Vagina (tissue), 2 donors: Measurements from ENCODE around the gene SEC23A.
"Not testable (repeated sequence)": the region's sequence is repeated elsewhere in the genome, so short reads cannot be mapped to it uniquely, and the experiment has no call there.

Source experiments
- POLR2A ChIP-seq, 2 donors: fragments of 450-650 bp; IDR thresholded peaks; one replicate each; pipeline ENCODE4 v1.6.1; 2017; ENCODE audit warnings: antibody characterized with exemption in 2 of 2, mild to moderate bottlenecking in 2 of 2, moderate library complexity in 2 of 2
- TF ChIP-seq, protein P1 (sequence below), 3 experiments: fragments of 450-650 bp in 2 of 3; fragments of 200-600 bp in 1 of 3; sonication (generic) in 1 of 3; IDR thresholded peaks; one replicate each; pipeline ENCODE4 v1.5.1; 2017 to 2019; ENCODE audit warnings: antibody characterized with exemption in 3 of 3, mild to moderate bottlenecking in 2 of 3, moderate library complexity in 2 of 3

DNA sequence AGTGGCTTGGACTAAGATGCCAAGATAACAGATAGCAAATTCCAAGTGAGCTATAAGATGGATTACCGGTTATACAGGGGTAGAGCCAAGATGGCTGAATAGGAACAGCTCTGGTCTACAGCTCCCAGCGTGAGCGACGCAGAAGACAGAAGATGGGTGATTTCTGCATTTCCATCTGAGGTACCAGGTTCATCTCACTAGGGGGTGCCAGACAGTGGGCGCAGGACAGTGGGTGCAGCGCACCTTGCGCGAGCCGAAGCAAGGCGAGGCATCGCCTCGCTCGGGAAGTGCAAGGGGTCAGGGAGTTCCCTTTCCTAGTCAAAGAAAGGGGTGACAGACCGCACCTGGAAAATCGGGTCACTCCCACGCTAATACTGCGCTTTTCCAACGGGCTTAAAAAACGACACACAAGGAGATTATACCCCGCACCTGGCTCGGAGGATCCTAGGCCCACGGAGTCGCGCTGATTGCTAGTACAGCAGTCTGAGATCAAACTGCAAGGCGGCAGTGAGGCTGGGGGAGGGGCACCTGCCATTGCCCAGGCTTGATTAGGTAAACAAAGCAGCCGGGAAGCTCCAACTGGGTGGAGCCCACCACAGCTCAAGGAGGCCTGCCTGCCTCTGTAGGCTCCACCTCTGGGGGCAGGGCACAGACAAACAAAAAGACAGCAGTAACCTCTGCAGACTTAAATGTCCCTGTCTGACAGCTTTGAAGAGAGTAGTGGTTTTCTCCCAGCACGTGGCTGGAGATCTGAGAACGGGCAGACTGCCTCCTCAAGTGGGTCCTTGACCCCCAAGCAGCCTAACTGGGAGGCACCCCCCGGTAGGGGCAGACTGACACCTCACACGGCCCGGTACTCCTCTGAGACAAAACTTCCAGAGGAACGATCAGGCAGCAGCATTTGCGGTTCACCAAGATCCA lies 85.7 kb downstream of the SEC23A start:
- TF ChIP-seq POLR2A (IDR thresholded peaks at IDR 0.05): not testable (repeated sequence)
- TF ChIP-seq, protein P1, sequence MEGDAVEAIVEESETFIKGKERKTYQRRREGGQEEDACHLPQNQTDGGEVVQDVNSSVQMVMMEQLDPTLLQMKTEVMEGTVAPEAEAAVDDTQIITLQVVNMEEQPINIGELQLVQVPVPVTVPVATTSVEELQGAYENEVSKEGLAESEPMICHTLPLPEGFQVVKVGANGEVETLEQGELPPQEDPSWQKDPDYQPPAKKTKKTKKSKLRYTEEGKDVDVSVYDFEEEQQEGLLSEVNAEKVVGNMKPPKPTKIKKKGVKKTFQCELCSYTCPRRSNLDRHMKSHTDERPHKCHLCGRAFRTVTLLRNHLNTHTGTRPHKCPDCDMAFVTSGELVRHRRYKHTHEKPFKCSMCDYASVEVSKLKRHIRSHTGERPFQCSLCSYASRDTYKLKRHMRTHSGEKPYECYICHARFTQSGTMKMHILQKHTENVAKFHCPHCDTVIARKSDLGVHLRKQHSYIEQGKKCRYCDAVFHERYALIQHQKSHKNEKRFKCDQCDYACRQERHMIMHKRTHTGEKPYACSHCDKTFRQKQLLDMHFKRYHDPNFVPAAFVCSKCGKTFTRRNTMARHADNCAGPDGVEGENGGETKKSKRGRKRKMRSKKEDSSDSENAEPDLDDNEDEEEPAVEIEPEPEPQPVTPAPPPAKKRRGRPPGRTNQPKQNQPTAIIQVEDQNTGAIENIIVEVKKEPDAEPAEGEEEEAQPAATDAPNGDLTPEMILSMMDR (IDR thresholded peaks at IDR 0.05): not testable (repeated sequence)
